Smooth muscle cell (in vitro differentiated cells): ENCODE data around the gene MOB3A. TPM values are rescaled to one million over a fixed set of nuclear protein-coding genes. Genes with fewer than 3 reads are reported as not detected.

Experiments used
- DNase-seq: peaks from one replicate; lab custom pipeline; 2025; ENCODE audit not compliant: unreplicated experiment; lab: John Stamatoyannopoulos, UW
- H2AFZ ChIP-seq: fragments of 200-600 bp; sonication (generic); 2 replicates; pipeline ENCODE4 v1.6.0; 2016; ENCODE audit warnings: antibody characterized with exemption, low read depth, mild to moderate bottlenecking
- H3F3A ChIP-seq: fragments of 200-600 bp; sonication (generic); 2 replicates; pipeline ENCODE4 v1.6.0; 2017; ENCODE audit warnings: antibody characterized with exemption, low read depth
- H3K27ac ChIP-seq: fragments of 200-600 bp; sonication (generic); 2 replicates; pipeline ENCODE4 v1.5.1; 2016; ENCODE audit warnings: low read depth, mild to moderate bottlenecking
- H3K27me3 ChIP-seq: fragments of 200-600 bp; sonication (generic); 2 replicates; pipeline ENCODE4 v1.6.1; 2016; ENCODE audit warnings: low read depth, mild to moderate bottlenecking
- H3K36me3 ChIP-seq: fragments of 200-600 bp; sonication (generic); 2 replicates; pipeline ENCODE4 v1.5.1; 2016; ENCODE audit warnings: low read depth
- H3K4me1 ChIP-seq: fragments of 200-600 bp; sonication (generic); 2 replicates; pipeline ENCODE4 v1.5.1; 2016; ENCODE audit warnings: low read depth
- H3K4me2 ChIP-seq: fragments of 200-600 bp; sonication (generic); 2 replicates; pipeline ENCODE4 v1.6.0; 2016; ENCODE audit warnings: mild to moderate bottlenecking
- H3K4me3 ChIP-seq: fragments of 200-600 bp; sonication (generic); 2 replicates; pipeline ENCODE4 v1.5.1; 2016; ENCODE audit warnings: mild to moderate bottlenecking
- H3K79me2 ChIP-seq: fragments of 200-600 bp; sonication (generic); 2 replicates; pipeline ENCODE4 v1.6.0; 2016; ENCODE audit warnings: low read depth, mild to moderate bottlenecking
- H3K9ac ChIP-seq: fragments of 200-600 bp; sonication (generic); 2 replicates; pipeline ENCODE4 v1.6.0; 2016; ENCODE audit warnings: low read depth
- H3K9me3 ChIP-seq: fragments of 200-600 bp; sonication (generic); replicated peaks from 2 replicates; pipeline ENCODE4 v1.5.1; 2016; ENCODE audit warnings: low read depth
- H4K20me1 ChIP-seq: fragments of 200-600 bp; sonication (generic); 2 replicates; pipeline ENCODE4 v1.6.0; 2016; ENCODE audit warnings: low read depth
- WGBS: methylation state at CpG from one replicate; pipeline ENCODE4 v1.1.7; 2016; ENCODE audit warnings: low lambda C conversion rate; 5-methylcytosine and 5-hydroxymethylcytosine counted together
- polyA plus RNA-seq: library from polyadenylated mRNA; unstranded; fragments of >200 nt; fragmentation: Nextera tagmentation; extraction: Ambion mirVana; gene quantifications from 2 replicates; pipeline ENCODE4 v1.2.1, GENCODE V29; 2016
- total RNA-seq: library from RNA; depleted of rRNA; stranded (reverse); fragments of >200 nt; gene quantifications from 2 replicates; pipeline ENCODE4 v1.2.3, GENCODE V29; 2014
- TF ChIP-seq, protein P1 (sequence below): fragments of 200-600 bp; sonication (generic); IDR thresholded peaks from 2 replicates; pipeline ENCODE4 v1.5.1; 2017; ENCODE audit warnings: borderline replicate concordance, mild to moderate bottlenecking, antibody characterized with exemption; ENCODE audit not compliant: insufficient read depth, poor library complexity, severe bottlenecking

The MOB3A gene
- total and polyA plus RNA-seq, 2 experiments from 2014 or later: 11.2 to 23.8 TPM

DNA sequence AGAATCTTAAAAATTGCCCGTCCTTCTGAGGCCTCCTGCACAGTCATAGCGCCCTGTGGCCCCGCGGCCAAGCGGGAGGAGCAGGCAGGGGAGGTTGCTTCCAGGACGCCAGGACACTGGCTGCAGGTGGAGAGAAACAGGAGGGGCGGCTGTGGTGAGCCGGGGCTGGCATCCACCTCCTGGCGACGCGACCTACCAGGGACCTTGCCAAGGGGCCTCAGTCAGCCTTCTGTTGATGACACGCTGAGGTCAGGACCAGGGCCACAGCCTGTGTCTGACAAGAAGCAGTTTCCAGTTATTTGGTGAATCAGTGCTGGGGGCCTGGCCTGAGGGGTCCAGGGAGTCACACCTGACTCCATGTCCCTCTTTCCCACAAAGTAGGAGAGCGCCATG, 31.7 kb downstream of the MOB3A start:
- no peak overlapping the region for H3K27ac ChIP-seq
- TF ChIP-seq, protein P1, sequence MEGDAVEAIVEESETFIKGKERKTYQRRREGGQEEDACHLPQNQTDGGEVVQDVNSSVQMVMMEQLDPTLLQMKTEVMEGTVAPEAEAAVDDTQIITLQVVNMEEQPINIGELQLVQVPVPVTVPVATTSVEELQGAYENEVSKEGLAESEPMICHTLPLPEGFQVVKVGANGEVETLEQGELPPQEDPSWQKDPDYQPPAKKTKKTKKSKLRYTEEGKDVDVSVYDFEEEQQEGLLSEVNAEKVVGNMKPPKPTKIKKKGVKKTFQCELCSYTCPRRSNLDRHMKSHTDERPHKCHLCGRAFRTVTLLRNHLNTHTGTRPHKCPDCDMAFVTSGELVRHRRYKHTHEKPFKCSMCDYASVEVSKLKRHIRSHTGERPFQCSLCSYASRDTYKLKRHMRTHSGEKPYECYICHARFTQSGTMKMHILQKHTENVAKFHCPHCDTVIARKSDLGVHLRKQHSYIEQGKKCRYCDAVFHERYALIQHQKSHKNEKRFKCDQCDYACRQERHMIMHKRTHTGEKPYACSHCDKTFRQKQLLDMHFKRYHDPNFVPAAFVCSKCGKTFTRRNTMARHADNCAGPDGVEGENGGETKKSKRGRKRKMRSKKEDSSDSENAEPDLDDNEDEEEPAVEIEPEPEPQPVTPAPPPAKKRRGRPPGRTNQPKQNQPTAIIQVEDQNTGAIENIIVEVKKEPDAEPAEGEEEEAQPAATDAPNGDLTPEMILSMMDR: no peak
- peaks cover 8% of the 10 kb centered on the region for H3F3A ChIP-seq
- H3K9ac ChIP-seq: no peak overlapping the region
- H3K4me3 ChIP-seq: no peak overlapping the region
- H3K4me2 ChIP-seq: no peak overlapping the region
- no peaks in the 10 kb centered on the region for H3K9me3 ChIP-seq
- H3K27me3 ChIP-seq: no peaks in the 10 kb centered on the region
- WGBS: 95% methylated on average over 13 of the region's 13 CpGs
- no peak for DNase-seq
- H3K79me2 ChIP-seq: no peaks in the 10 kb centered on the region
- no peaks in the 10 kb centered on the region for H4K20me1 ChIP-seq
- H2AFZ ChIP-seq: no peak overlapping the region
- no peaks in the 10 kb centered on the region for H3K36me3 ChIP-seq
- peaks cover 14% of the 10 kb centered on the region for H3K4me1 ChIP-seq

DNA sequence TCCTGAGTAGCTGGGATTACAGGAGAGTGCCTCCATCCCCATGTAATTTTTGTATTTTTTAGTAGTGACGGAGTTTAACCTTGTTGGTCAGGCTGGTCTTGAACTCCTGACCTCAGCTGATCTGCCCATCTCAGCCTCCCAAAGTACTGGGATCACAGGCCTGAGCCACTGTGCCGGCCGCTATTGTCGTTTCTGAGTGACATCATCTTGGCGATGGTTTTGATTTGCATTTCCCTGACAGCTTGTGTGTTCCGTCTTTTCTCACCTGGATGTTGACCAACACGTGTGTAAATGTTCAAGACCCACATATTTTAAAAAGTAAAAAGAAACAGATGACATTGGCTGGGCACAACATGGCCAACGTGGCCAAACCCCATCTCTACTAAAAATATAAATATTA, 32.3 kb downstream of the MOB3A start:
- H3K4me2 ChIP-seq: no peak overlapping the region

DNA sequence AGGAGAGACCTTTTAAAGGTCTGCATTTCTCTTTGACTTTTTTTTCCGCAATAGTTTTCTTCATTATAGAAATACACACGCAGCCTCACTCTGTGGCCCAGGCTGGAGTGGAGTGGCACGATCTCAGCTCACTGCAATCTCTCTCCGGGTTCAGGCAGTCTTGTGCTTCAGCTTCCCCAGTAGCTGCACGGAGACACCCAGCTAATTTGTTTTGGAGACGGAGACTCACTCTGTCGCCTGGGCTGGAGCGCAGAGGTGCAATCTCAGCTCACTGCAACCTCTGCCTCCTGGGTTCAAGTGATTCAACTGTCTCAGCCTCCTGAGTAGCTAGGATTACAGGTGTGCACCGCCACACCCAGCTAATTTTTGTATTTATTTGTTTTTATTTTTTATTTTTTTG, 33.4 kb downstream of the MOB3A start:
- 90% methylated on average over 9 of the region's 9 CpGs for WGBS
- Histone ChIP-seq H3K27me3 (no peaks in the 10 kb centered on the region), H3K4me2 (no peak overlapping the region), H3K79me2 (no peaks in the 10 kb centered on the region), H3K9ac (no peak overlapping the region), H3K4me1 (peaks cover 23% of the 10 kb centered on the region), H2AFZ (no peak overlapping the region), H3K9me3 (no peaks in the 10 kb centered on the region), H3K36me3 (no peaks in the 10 kb centered on the region), H4K20me1 (no peaks in the 10 kb centered on the region), H3F3A (peaks cover 8% of the 10 kb centered on the region), H3K4me3 (no peak overlapping the region), H3K27ac (no peak overlapping the region)
- DNase-seq: no peak
- TF ChIP-seq, protein P1: no peak

More for the DNA sequence above, 32.3 kb downstream of the MOB3A start:
- Histone ChIP-seq H3K27ac (no peak overlapping the region), H3K9me3 (no peaks in the 10 kb centered on the region), H3K36me3 (no peaks in the 10 kb centered on the region), H3K4me1 (peaks cover 18% of the 10 kb centered on the region), H2AFZ (no peak overlapping the region), H3F3A (peaks cover 8% of the 10 kb centered on the region), H3K27me3 (no peaks in the 10 kb centered on the region), H3K9ac (no peak overlapping the region), H4K20me1 (no peaks in the 10 kb centered on the region), H3K4me3 (no peak overlapping the region), H3K79me2 (no peaks in the 10 kb centered on the region)
- 94% methylated on average over 8 of the region's 8 CpGs for WGBS
- DNase-seq: no peak
- TF ChIP-seq, protein P1: no peak

DNA sequence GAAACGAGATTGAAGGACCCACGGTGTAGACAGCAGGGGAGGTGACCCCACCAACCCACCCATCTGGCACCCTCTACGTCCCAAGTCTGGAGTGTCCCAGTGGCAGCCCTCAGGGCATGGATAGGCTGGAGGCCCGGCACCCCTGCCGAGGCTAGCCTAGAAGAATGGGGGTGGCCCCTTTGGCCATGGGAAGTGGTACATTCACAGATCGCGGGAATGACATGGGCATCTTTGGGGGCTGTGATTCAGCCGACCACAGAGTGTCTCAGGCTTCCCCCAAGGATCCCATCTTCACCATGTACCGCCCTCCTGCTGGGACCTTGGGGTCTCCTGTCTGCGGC, 33.8 kb downstream of the MOB3A start:
- peaks cover 8% of the 10 kb centered on the region for H3F3A ChIP-seq
- H3K4me1 ChIP-seq: peaks cover 23% of the 10 kb centered on the region
- no peak overlapping the region for H2AFZ ChIP-seq
- no peaks in the 10 kb centered on the region for H4K20me1 ChIP-seq
- no peak overlapping the region for H3K9ac ChIP-seq
- no peaks in the 10 kb centered on the region for H3K79me2 ChIP-seq
- no peaks in the 10 kb centered on the region for H3K27me3 ChIP-seq
- H3K9me3 ChIP-seq: no peaks in the 10 kb centered on the region
- WGBS: 81% methylated on average over 10 of the region's 10 CpGs
- H3K4me3 ChIP-seq: peak overlapping the region; percentile 72
- DNase-seq: no peak
- no peak overlapping the region for H3K27ac ChIP-seq
- no peaks in the 10 kb centered on the region for H3K36me3 ChIP-seq
- peak overlapping the region; percentile 89 for H3K4me2 ChIP-seq
- TF ChIP-seq, protein P1: no peak
